Peyer's patch (tissue), 4 donors: Measurements from ENCODE around the gene DAAM1. TPM values are rescaled to one million over a fixed set of nuclear protein-coding genes. Genes with fewer than 3 reads are reported as not detected.

Experiments
- DNase-seq, 3 donors: peaks; one replicate each; pipeline ENCODE4 v3.0.0-alpha.2; 2017 to 2019
- H3K27ac ChIP-seq, 4 donors: fragments of 200-600 bp; sonication (generic); one replicate each; pipeline ENCODE4 v1.5.1; 2016 to 2019
- H3K27me3 ChIP-seq, 2 donors: fragments of 200-600 bp; sonication (generic); one replicate each; pipeline ENCODE4 v1.5.1; 2019
- H3K36me3 ChIP-seq, 3 donors: fragments of 200-600 bp; sonication (generic); one replicate each; pipeline ENCODE4 v1.5.1; 2016 to 2019
- H3K4me1 ChIP-seq, 4 donors: fragments of 200-600 bp; sonication (generic); one replicate each; pipeline ENCODE4 v1.5.1; 2016 to 2019
- H3K4me3 ChIP-seq, 4 donors: fragments of 200-600 bp; sonication (generic); 1 replicate in 3 of 4; 2 replicates in 1 of 4; pipeline ENCODE4 v1.5.1; 2016 to 2019; ENCODE audit warnings: mild to moderate bottlenecking in 1 of 4
- H3K9me3 ChIP-seq, 4 donors: fragments of 200-600 bp; sonication (generic); one replicate each; pipeline ENCODE4 v1.5.1; 2016 to 2019; ENCODE audit warnings: mild to moderate bottlenecking in 1 of 4
- POLR2A ChIP-seq, 2 donors: fragments of 450-650 bp; IDR thresholded peaks; one replicate each; pipeline ENCODE4 v1.5.1; 2017; ENCODE audit warnings: antibody characterized with exemption in 2 of 2, mild to moderate bottlenecking in 2 of 2, moderate library complexity in 2 of 2
- total RNA-seq, 4 donors: library from RNA; depleted of rRNA; stranded (reverse); fragments of >200 nt; gene quantifications; one replicate each; pipeline ENCODE4 v1.1.0, GENCODE V29; 2016
- TF ChIP-seq, protein P1 (sequence below), 6 experiments: fragments of 450-650 bp in 4 of 6; fragments of 200-600 bp in 2 of 6; sonication (generic) in 1 of 6; IDR thresholded peaks; one replicate each; pipeline ENCODE4 v1.5.1; 2017 to 2019; ENCODE audit warnings: antibody characterized with exemption in 6 of 6, mild to moderate bottlenecking in 3 of 6, moderate library complexity in 1 of 6

DAAM1 gene
- total RNA-seq, 4 donors from 2014 or later: 17.7 to 110 (median 61.7) TPM

GRCh38 chr14:59334253-59334652 is 145.8 kb downstream of the DAAM1 start:
- Histone ChIP-seq H3K9me3 (no peaks in the 10 kb centered on the region), H3K27ac (peak overlapping the region in 2 of 4 donors; percentile 2 to 65)

GRCh38 chr14:59336098-59336497 is 147.6 kb downstream of the DAAM1 start:
- DNase-seq: no peak
- no peaks in the 10 kb centered on the region for H3K9me3 ChIP-seq
- H3K27me3 ChIP-seq: no peaks in the 10 kb centered on the region
- no peak overlapping the region for H3K4me3 ChIP-seq
- TF ChIP-seq, protein P1, sequence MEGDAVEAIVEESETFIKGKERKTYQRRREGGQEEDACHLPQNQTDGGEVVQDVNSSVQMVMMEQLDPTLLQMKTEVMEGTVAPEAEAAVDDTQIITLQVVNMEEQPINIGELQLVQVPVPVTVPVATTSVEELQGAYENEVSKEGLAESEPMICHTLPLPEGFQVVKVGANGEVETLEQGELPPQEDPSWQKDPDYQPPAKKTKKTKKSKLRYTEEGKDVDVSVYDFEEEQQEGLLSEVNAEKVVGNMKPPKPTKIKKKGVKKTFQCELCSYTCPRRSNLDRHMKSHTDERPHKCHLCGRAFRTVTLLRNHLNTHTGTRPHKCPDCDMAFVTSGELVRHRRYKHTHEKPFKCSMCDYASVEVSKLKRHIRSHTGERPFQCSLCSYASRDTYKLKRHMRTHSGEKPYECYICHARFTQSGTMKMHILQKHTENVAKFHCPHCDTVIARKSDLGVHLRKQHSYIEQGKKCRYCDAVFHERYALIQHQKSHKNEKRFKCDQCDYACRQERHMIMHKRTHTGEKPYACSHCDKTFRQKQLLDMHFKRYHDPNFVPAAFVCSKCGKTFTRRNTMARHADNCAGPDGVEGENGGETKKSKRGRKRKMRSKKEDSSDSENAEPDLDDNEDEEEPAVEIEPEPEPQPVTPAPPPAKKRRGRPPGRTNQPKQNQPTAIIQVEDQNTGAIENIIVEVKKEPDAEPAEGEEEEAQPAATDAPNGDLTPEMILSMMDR (IDR thresholded peaks at IDR 0.05): no peak
- TF ChIP-seq POLR2A (IDR thresholded peaks at IDR 0.05): no peak
- H3K36me3 ChIP-seq: peaks cover 0 to 15% (median 0%) of the 10 kb centered on the region in 3 donors
- no peaks in the 10 kb centered on the region for H3K4me1 ChIP-seq
- H3K27ac ChIP-seq: peak overlapping the region; percentile 5 to 53 (median 33)

More at GRCh38 chr14:59334253-59334652, 145.8 kb downstream of the DAAM1 start:
- DNase-seq: no peak
- Histone ChIP-seq H3K27me3 (no peaks in the 10 kb centered on the region), H3K4me1 (no peaks in the 10 kb centered on the region), H3K36me3 (peaks cover 0 to 20% (median 0%) of the 10 kb centered on the region in 3 donors), H3K4me3 (no peak overlapping the region)
- TF ChIP-seq POLR2A (IDR thresholded peaks at IDR 0.05): no peak
- TF ChIP-seq, protein P1 (IDR thresholded peaks at IDR 0.05): no peak

DNA sequence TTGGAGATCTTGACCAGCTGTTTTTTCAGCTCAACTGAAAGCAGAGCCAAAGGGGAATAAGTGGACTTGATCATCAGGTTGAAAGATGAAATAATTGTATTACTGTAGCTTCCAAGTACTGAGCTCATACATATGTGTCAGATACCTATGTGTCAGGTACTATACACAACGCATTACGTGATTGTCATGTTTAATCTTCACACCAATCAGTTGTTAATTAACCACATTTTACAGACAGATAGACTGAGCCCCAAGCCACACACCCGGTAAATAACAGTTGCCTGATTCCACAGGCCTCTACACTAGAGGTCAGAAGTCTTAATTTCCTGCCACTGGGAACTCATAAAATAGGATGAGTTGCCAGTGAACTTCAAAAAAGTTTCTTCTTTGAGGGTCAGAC is 148.2 kb downstream of the DAAM1 start:
- DNase-seq: no peak
- Histone ChIP-seq H3K4me3 (no peak overlapping the region), H3K4me1 (no peaks in the 10 kb centered on the region), H3K27me3 (no peaks in the 10 kb centered on the region), H3K27ac (peak overlapping the region in 3 of 4 donors; percentile 25 to 53 (median 41)), H3K36me3 (peaks cover 0 to 9% (median 0%) of the 10 kb centered on the region in 3 donors), H3K9me3 (no peaks in the 10 kb centered on the region)
- TF ChIP-seq POLR2A (IDR thresholded peaks at IDR 0.05): no peak
- TF ChIP-seq, protein P1 (IDR thresholded peaks at IDR 0.05): peak in 1 of 6 experiments; percentile 2

DNA sequence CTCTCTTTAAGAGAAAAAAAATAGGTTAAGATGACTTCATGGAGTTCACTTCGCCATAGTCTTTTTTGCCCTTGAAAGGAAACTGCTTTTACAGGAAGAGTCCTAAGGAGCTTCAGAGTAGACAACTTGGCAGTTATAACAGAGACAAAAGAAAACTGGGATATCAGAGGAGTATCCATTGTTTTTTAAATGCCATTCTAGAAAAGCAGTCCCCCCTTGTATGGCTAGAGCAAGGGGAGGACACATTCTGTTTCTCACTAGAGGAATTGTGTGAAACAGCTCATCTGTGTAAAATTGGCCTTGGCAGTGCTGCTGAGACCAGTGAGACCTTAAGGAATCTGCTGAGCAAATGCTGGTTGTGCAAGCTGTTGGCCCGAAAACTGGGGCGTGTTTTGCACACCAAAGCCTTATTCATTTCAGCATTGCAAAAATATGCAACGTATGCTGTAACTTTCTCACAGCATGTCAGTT is 148.7 kb downstream of the DAAM1 start:
- Histone ChIP-seq H3K27me3 (no peaks in the 10 kb centered on the region), H3K4me3 (no peak overlapping the region), H3K36me3 (peaks cover 0 to 4% (median 0%) of the 10 kb centered on the region in 3 donors), H3K9me3 (no peaks in the 10 kb centered on the region), H3K27ac (peak overlapping the region in 3 of 4 donors; percentile 25 to 53 (median 41)), H3K4me1 (no peaks in the 10 kb centered on the region)
- DNase-seq: peak in 1 of 3 donors; percentile 75
- TF ChIP-seq POLR2A (IDR thresholded peaks at IDR 0.05): no peak
- TF ChIP-seq, protein P1 (IDR thresholded peaks at IDR 0.05): peak in 1 of 6 experiments; percentile 0

GRCh38 chr14:59338761-59339160 is 150.3 kb downstream of the DAAM1 start:
- Histone ChIP-seq H3K4me3 (no peak overlapping the region), H3K4me1 (peaks cover 0 to 4% (median 0%) of the 10 kb centered on the region in 4 donors), H3K27me3 (no peaks in the 10 kb centered on the region), H3K27ac (no peak overlapping the region), H3K9me3 (no peaks in the 10 kb centered on the region), H3K36me3 (no peaks in the 10 kb centered on the region)
- no peak for TF ChIP-seq POLR2A (IDR thresholded peaks at IDR 0.05)
- TF ChIP-seq, protein P1 (IDR thresholded peaks at IDR 0.05): no peak
- DNase-seq: no peak
